IPS-20b (cell line): Measurements from ENCODE around the gene SLC16A13.
A peak's percentile ranks its signal among the peaks of the same experiment; 100 is the strongest.

Experiments used
- H3K27ac ChIP-seq: one replicate; pipeline ENCODE4 v1.5.1; 2013; ENCODE audit warnings: low read length
- H3K27me3 ChIP-seq: 2 replicates; pipeline ENCODE4 v1.6.1; 2013; ENCODE audit warnings: mild to moderate bottlenecking, low read length, inconsistent platforms; ENCODE audit not compliant: insufficient read depth
- H3K36me3 ChIP-seq: 2 replicates; pipeline ENCODE4 v1.6.1; 2013; ENCODE audit warnings: low read depth, mild to moderate bottlenecking, inconsistent platforms, low read length, moderate library complexity; ENCODE audit not compliant: insufficient read depth
- H3K4me1 ChIP-seq: 2 replicates; pipeline ENCODE4 v1.6.1; 2013; ENCODE audit warnings: mild to moderate bottlenecking, control low read depth, inconsistent platforms, low read length, moderate library complexity; ENCODE audit not compliant: insufficient read depth
- H3K4me3 ChIP-seq: 2 replicates; pipeline ENCODE4 v1.5.1; 2013; ENCODE audit warnings: mild to moderate bottlenecking, low read length, inconsistent platforms
- H3K9ac ChIP-seq: 2 replicates; pipeline ENCODE4 v1.6.1; 2013; ENCODE audit warnings: low read depth, mild to moderate bottlenecking, inconsistent platforms, low read length, moderate library complexity
- H3K9me3 ChIP-seq: 2 replicates; pipeline ENCODE4 v1.6.1; 2013; ENCODE audit warnings: mild to moderate bottlenecking, low read depth, low read length, inconsistent platforms; ENCODE audit not compliant: insufficient read depth

Gene SLC16A13

GRCh38 chr17:7022781-7023571, 12.8 kb upstream of the SLC16A13 start, which contains the start of gene BCL6B:
BCL6B (plus strand) TSS chr17:7023050; CDS start chr17:7023672, 622 bp downstream.
- H3K4me1 ChIP-seq = no peaks in the 10 kb centered on the region; the same call in 1 of the 2 replicates
- H3K36me3 ChIP-seq = peaks cover 6% of the 10 kb centered on the region; the same call in 1 of the 2 replicates
- H3K27ac ChIP-seq = no peak within 1 kb of the TSS
- no peaks in the 10 kb centered on the region for H3K9me3 ChIP-seq
- peak within 1 kb of the TSS; percentile 60; the same call in 1 of the 2 replicates for H3K9ac ChIP-seq
- H3K27me3 ChIP-seq = peaks cover 41% of the 10 kb centered on the region
- peak within 1 kb of the TSS; percentile 75 for H3K4me3 ChIP-seq

GRCh38 chr17:7023576-7024401, 12.0 kb upstream of the SLC16A13 start:
- Histone ChIP-seq H3K27ac (no peak overlapping the region), H3K9ac (peak overlapping the region; percentile 56; the same call in 1 of the 2 replicates), H3K4me3 (peak overlapping the region; percentile 75)

GRCh38 chr17:7024402-7024785, 11.4 kb upstream of the SLC16A13 start:
- H3K4me1 ChIP-seq = no peaks in the 10 kb centered on the region; the same call in 1 of the 2 replicates
- peaks cover 41% of the 10 kb centered on the region for H3K27me3 ChIP-seq
- H3K4me3 ChIP-seq = no peak overlapping the region
- H3K9ac ChIP-seq = no peak overlapping the region
- H3K27ac ChIP-seq = no peak overlapping the region
- H3K9me3 ChIP-seq = no peaks in the 10 kb centered on the region
- peaks cover 6% of the 10 kb centered on the region; the same call in 1 of the 2 replicates for H3K36me3 ChIP-seq

More at GRCh38 chr17:7023576-7024401, 12.0 kb upstream of the SLC16A13 start:
- H3K36me3 ChIP-seq = peaks cover 6% of the 10 kb centered on the region; the same call in 1 of the 2 replicates
- no peaks in the 10 kb centered on the region; the same call in 1 of the 2 replicates for H3K4me1 ChIP-seq
- peaks cover 41% of the 10 kb centered on the region for H3K27me3 ChIP-seq
- no peaks in the 10 kb centered on the region for H3K9me3 ChIP-seq

- Histone ChIP-seq H3K9me3 (no peaks in the 10 kb centered on the region), H3K4me3 (no peak overlapping the region), H3K27me3 (peaks cover 39% of the 10 kb centered on the region), H3K9ac (no peak overlapping the region), H3K4me1 (no peaks in the 10 kb centered on the region; the same call in 1 of the 2 replicates), H3K36me3 (peaks cover 6% of the 10 kb centered on the region; the same call in 1 of the 2 replicates), H3K27ac (no peak overlapping the region)
These were observed 10.6 kb upstream of the SLC16A13 start for GRCh38 chr17:7025245-7025644.

- H3K27ac ChIP-seq = no peak overlapping the region
- peaks cover 26% of the 10 kb centered on the region for H3K27me3 ChIP-seq
- H3K36me3 ChIP-seq = peaks cover 6% of the 10 kb centered on the region; the same call in 1 of the 2 replicates
- H3K4me3 ChIP-seq = no peak overlapping the region
- no peak overlapping the region for H3K9ac ChIP-seq
- no peaks in the 10 kb centered on the region for H3K9me3 ChIP-seq
- no peaks in the 10 kb centered on the region for H3K4me1 ChIP-seq
These were observed 9.2 kb upstream of the SLC16A13 start for GRCh38 chr17:7026471-7027115.

GRCh38 chr17:7027335-7027734, 8.5 kb upstream of the SLC16A13 start:
- Histone ChIP-seq H3K9me3 (no peaks in the 10 kb centered on the region), H3K36me3 (peaks cover 6% of the 10 kb centered on the region; the same call in 1 of the 2 replicates), H3K9ac (no peak overlapping the region), H3K4me3 (no peak overlapping the region), H3K27me3 (peaks cover 19% of the 10 kb centered on the region), H3K4me1 (no peaks in the 10 kb centered on the region), H3K27ac (no peak overlapping the region)

GRCh38 chr17:7029096-7029495, 6.7 kb upstream of the SLC16A13 start:
- Histone ChIP-seq H3K9me3 (no peaks in the 10 kb centered on the region), H3K9ac (no peak overlapping the region), H3K27ac (no peak overlapping the region), H3K27me3 (peaks cover 3% of the 10 kb centered on the region; the same call in 1 of the 2 replicates), H3K36me3 (peaks cover 6% of the 10 kb centered on the region; the same call in 1 of the 2 replicates), H3K4me1 (no peaks in the 10 kb centered on the region), H3K4me3 (no peak overlapping the region)

GRCh38 chr17:7029659-7030058, 6.2 kb upstream of the SLC16A13 start:
- Histone ChIP-seq H3K27me3 (no peaks in the 10 kb centered on the region), H3K36me3 (peaks cover 6% of the 10 kb centered on the region; the same call in 1 of the 2 replicates), H3K9me3 (no peaks in the 10 kb centered on the region), H3K4me3 (no peak overlapping the region), H3K4me1 (no peaks in the 10 kb centered on the region), H3K27ac (no peak overlapping the region), H3K9ac (no peak overlapping the region)

GRCh38 chr17:7034955-7035590, 742 bp upstream of the SLC16A13 start:
- Histone ChIP-seq H3K27ac (no peak overlapping the region), H3K36me3 (no peaks in the 10 kb centered on the region), H3K27me3 (peaks cover 10% of the 10 kb centered on the region), H3K9ac (peak overlapping the region; percentile 76; the same call in 1 of the 2 replicates), H3K9me3 (no peaks in the 10 kb centered on the region), H3K4me3 (peak overlapping the region; percentile 81), H3K4me1 (peaks cover 4% of the 10 kb centered on the region; the same call in 1 of the 2 replicates)

GRCh38 chr17:7038025-7038862, 2.4 kb downstream of the SLC16A13 start:
- no peak overlapping the region for H3K9ac ChIP-seq
- H3K27ac ChIP-seq = no peak overlapping the region
- no peaks in the 10 kb centered on the region for H3K9me3 ChIP-seq
- peaks cover 7% of the 10 kb centered on the region; the same call in 1 of the 2 replicates for H3K4me1 ChIP-seq
- no peak overlapping the region for H3K4me3 ChIP-seq
- no peaks in the 10 kb centered on the region for H3K36me3 ChIP-seq
- H3K27me3 ChIP-seq = peaks cover 32% of the 10 kb centered on the region
